K562 (cell line): ENCODE data around the gene SLC4A11. TPM values are rescaled to one million over a fixed set of nuclear protein-coding genes. Genes with fewer than 3 reads are reported as not detected.

Experiments
- C11orf30 ChIP-seq: fragments of 450-650 bp; IDR thresholded peaks from 2 replicates; pipeline ENCODE4 v1.6.1; 2016; ENCODE audit warnings: low read depth, mild to moderate bottlenecking
- DPF2 ChIP-seq: fragments of 450-650 bp; IDR thresholded peaks from 2 replicates; pipeline ENCODE4 v1.6.1; 2016
- EWSR1 ChIP-seq: fragments of 450-650 bp; IDR thresholded peaks from 2 replicates; pipeline ENCODE4 v1.6.1; 2018; ENCODE audit warnings: borderline replicate concordance, mild to moderate bottlenecking, low read depth, moderate library complexity; ENCODE audit not compliant: partially characterized antibody
- GABPB2 ChIP-seq: fragments of 250-450 bp; sonication (Bioruptor Pico); conservative IDR thresholded peaks from 2 replicates; pipeline ENCODE4 v1.5.1; 2021; ENCODE audit warnings: mild to moderate bottlenecking
- HDAC2 ChIP-seq: fragments of 450-650 bp; IDR thresholded peaks from 2 replicates; pipeline ENCODE4 v1.6.1; 2016; ENCODE audit warnings: mild to moderate bottlenecking
- MCM5 ChIP-seq: fragments of 450-650 bp; IDR thresholded peaks from 2 replicates; pipeline ENCODE4 v1.6.1; 2016; ENCODE audit warnings: low read depth
- NCOA2 ChIP-seq, 2 experiments: fragments of 450-650 bp; IDR thresholded peaks; 2 replicates each; pipeline ENCODE4 v1.6.1; 2018; ENCODE audit warnings: mild to moderate bottlenecking in 2 of 2, moderate library complexity in 1 of 2; ENCODE audit not compliant: partially characterized antibody in 2 of 2
- NONO ChIP-seq, 2 experiments: fragments of 200-400 bp in 1 of 2; fragments of 450-650 bp in 1 of 2; formaldehyde crosslinking in 1 of 2; IDR thresholded peaks; 2 replicates each; pipeline ENCODE4 v1.6.1; 2017; ENCODE audit warnings: low read depth in 2 of 2, mild to moderate bottlenecking in 2 of 2, moderate library complexity in 2 of 2, low read length in 1 of 2
- SMAD1 ChIP-seq: fragments of 150-350 bp; IDR thresholded peaks from 2 replicates; pipeline ENCODE4 v1.6.1; 2014; ENCODE audit warnings: low read length, low read depth; ENCODE audit not compliant: partially characterized antibody
- U2AF1 ChIP-seq: fragments of 200-400 bp; formaldehyde crosslinking; optimal IDR thresholded peaks from 2 replicates; pipeline ENCODE3; 2017; ENCODE audit warnings: mild to moderate bottlenecking, low read depth, low read length, moderate library complexity
- ZNF140 ChIP-seq: fragments of 250-450 bp; sonication (Bioruptor Pico); IDR thresholded peaks from 2 replicates; pipeline ENCODE4 v1.8.0; 2021; ENCODE audit warnings: moderate library complexity, mild to moderate bottlenecking, inconsistent platforms
- ZNF146 ChIP-seq: IDR thresholded peaks from one replicate; pipeline ENCODE4 v1.6.1; 2018; ENCODE audit warnings: missing compliant biosample characterization; ENCODE audit not compliant: unreplicated experiment
- ZNF239 ChIP-seq: fragments of 250-450 bp; sonication (Bioruptor Pico); IDR thresholded peaks from 2 replicates; pipeline ENCODE4 v1.4.0; 2020; ENCODE audit warnings: mild to moderate bottlenecking
- polyA plus RNA-seq, 8 experiments: library from polyadenylated mRNA; depleted of rRNA in 4 of 8; stranded (reverse) in 5 of 8; unstranded in 3 of 8; fragments of >200 nt; fragmentation: Nextera tagmentation in 2 of 8; fragmentation: Illumina TruSeq in 1 of 8; extraction: Ambion mirVana in 2 of 8; extraction: Trizol in 1 of 8; gene quantifications; 2 replicates each; pipeline versions ENCODE4 v1.2.1 to v1.2.3, GENCODE V29; 2011 to 2014; ENCODE audit warnings: inconsistent platforms in 1 of 8, missing spikeins in 1 of 8
- total RNA-seq, 7 experiments: library from RNA; depleted of rRNA in 6 of 7; stranded (reverse); fragments of >200 nt in 6 of 7; fragmentation: Illumina TruSeq in 2 of 7; extraction: Trizol in 2 of 7; gene quantifications; 2 replicates each; pipeline versions ENCODE4 v1.2.1 to v1.2.3, GENCODE V29; 2011 to 2021; ENCODE audit warnings: low replicate concordance in 1 of 7
- TF ChIP-seq, protein P1 (sequence below): fragments of 450-650 bp; IDR thresholded peaks from one replicate; pipeline ENCODE4 v1.6.1; 2018; ENCODE audit warnings: mild to moderate bottlenecking, moderate library complexity; ENCODE audit not compliant: partially characterized antibody
- TF ChIP-seq, protein P2 (sequence below): fragments of 450-650 bp; IDR thresholded peaks from 2 replicates; pipeline ENCODE4 v1.6.1; 2017; ENCODE audit warnings: antibody characterized with exemption, mild to moderate bottlenecking
- TF ChIP-seq, protein P3 (sequence below), 2 experiments: fragments of 450-650 bp; IDR thresholded peaks; 2 replicates each; pipeline ENCODE4 v1.6.1; 2018; ENCODE audit warnings: mild to moderate bottlenecking in 2 of 2, low read depth in 1 of 2; ENCODE audit not compliant: partially characterized antibody in 2 of 2
- TF ChIP-seq, protein P4 (sequence below): fragments of 450-650 bp; IDR thresholded peaks from 2 replicates; pipeline ENCODE4 v1.7.0; 2016; ENCODE audit warnings: borderline replicate concordance

The SLC4A11 gene
- total and polyA plus RNA-seq, 9 of the 15 experiments (the other 6 are each of a cell fraction or from before 2014, with no cell fraction given) = 0.10 to 2.0 (median 0.20) TPM

DNA sequence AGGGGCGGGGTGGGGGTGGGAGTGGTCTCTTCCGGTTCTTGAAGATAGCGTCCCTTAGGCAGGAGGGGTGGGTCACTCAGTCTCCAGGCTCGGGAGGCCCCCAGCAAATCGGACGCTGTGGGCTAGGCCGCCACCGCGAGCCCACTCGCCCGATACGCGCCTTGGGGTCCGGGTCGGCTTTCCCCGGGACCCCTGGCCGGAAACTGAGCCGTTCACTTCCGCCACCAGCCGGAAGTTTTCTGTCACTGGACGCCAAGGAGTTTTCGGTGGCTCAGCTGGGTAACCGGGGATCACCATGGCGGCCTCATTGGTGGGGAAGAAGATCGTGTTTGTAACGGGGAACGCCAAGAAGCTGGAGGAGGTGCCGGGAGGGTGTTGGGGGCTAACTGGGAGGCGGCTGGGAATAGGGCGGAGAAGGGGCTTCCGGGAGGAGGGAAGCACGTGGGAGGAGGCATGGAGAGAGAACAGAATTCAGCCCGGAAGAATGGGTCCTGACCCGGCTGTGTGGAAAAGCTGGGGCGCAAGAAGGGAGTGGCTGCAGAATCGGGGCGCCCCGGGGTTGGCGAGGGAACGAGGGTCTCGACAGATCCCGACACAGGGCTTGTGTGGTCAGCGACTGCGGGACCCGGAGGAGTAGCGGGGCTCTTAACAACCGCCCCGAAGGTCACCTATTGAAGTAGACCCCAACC lies 29.6 kb downstream of the SLC4A11 start, which contains the start of gene ITPA (continued):
- TF ChIP-seq, protein P1, sequence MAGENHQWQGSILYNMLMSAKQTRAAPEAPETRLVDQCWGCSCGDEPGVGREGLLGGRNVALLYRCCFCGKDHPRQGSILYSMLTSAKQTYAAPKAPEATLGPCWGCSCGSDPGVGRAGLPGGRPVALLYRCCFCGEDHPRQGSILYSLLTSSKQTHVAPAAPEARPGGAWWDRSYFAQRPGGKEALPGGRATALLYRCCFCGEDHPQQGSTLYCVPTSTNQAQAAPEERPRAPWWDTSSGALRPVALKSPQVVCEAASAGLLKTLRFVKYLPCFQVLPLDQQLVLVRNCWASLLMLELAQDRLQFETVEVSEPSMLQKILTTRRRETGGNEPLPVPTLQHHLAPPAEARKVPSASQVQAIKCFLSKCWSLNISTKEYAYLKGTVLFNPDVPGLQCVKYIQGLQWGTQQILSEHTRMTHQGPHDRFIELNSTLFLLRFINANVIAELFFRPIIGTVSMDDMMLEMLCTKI = no peak
- TF ChIP-seq ZNF140 (CRISPR knock-in tag) (no peak), HDAC2 (peak; percentile 89), NONO (IDR thresholded peaks at IDR 0.05; ENCODE audit: low read depth in 2 of 2, low read length in 1 of 2) (no peak), MCM5 (no peak), U2AF1 (no peak), SMAD1 (no peak), EWSR1 (no peak), C11orf30 (peak; percentile 69), ZNF239 (CRISPR knock-in tag) (no peak), GABPB2 (CRISPR knock-in tag) (no peak), NCOA2 (IDR thresholded peaks at IDR 0.05; ENCODE audit: partially characterized antibody in 2 of 2) (no peak), DPF2 (no peak), ZNF146 (CRISPR knock-in tag) (no peak)
- TF ChIP-seq, protein P2, sequence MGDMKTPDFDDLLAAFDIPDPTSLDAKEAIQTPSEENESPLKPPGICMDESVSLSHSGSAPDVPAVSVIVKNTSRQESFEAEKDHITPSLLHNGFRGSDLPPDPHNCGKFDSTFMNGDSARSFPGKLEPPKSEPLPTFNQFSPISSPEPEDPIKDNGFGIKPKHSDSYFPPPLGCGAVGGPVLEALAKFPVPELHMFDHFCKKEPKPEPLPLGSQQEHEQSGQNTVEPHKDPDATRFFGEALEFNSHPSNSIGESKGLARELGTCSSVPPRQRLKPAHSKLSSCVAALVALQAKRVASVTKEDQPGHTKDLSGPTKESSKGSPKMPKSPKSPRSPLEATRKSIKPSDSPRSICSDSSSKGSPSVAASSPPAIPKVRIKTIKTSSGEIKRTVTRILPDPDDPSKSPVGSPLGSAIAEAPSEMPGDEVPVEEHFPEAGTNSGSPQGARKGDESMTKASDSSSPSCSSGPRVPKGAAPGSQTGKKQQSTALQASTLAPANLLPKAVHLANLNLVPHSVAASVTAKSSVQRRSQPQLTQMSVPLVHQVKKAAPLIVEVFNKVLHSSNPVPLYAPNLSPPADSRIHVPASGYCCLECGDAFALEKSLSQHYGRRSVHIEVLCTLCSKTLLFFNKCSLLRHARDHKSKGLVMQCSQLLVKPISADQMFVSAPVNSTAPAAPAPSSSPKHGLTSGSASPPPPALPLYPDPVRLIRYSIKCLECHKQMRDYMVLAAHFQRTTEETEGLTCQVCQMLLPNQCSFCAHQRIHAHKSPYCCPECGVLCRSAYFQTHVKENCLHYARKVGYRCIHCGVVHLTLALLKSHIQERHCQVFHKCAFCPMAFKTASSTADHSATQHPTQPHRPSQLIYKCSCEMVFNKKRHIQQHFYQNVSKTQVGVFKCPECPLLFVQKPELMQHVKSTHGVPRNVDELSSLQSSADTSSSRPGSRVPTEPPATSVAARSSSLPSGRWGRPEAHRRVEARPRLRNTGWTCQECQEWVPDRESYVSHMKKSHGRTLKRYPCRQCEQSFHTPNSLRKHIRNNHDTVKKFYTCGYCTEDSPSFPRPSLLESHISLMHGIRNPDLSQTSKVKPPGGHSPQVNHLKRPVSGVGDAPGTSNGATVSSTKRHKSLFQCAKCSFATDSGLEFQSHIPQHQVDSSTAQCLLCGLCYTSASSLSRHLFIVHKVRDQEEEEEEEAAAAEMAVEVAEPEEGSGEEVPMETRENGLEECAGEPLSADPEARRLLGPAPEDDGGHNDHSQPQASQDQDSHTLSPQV = no peak
- TF ChIP-seq, protein P3, sequence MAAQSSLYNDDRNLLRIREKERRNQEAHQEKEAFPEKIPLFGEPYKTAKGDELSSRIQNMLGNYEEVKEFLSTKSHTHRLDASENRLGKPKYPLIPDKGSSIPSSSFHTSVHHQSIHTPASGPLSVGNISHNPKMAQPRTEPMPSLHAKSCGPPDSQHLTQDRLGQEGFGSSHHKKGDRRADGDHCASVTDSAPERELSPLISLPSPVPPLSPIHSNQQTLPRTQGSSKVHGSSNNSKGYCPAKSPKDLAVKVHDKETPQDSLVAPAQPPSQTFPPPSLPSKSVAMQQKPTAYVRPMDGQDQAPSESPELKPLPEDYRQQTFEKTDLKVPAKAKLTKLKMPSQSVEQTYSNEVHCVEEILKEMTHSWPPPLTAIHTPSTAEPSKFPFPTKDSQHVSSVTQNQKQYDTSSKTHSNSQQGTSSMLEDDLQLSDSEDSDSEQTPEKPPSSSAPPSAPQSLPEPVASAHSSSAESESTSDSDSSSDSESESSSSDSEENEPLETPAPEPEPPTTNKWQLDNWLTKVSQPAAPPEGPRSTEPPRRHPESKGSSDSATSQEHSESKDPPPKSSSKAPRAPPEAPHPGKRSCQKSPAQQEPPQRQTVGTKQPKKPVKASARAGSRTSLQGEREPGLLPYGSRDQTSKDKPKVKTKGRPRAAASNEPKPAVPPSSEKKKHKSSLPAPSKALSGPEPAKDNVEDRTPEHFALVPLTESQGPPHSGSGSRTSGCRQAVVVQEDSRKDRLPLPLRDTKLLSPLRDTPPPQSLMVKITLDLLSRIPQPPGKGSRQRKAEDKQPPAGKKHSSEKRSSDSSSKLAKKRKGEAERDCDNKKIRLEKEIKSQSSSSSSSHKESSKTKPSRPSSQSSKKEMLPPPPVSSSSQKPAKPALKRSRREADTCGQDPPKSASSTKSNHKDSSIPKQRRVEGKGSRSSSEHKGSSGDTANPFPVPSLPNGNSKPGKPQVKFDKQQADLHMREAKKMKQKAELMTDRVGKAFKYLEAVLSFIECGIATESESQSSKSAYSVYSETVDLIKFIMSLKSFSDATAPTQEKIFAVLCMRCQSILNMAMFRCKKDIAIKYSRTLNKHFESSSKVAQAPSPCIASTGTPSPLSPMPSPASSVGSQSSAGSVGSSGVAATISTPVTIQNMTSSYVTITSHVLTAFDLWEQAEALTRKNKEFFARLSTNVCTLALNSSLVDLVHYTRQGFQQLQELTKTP (IDR thresholded peaks at IDR 0.05; ENCODE audit: low read depth in 1 of 2, partially characterized antibody in 2 of 2) = no peak
- TF ChIP-seq, protein P4, sequence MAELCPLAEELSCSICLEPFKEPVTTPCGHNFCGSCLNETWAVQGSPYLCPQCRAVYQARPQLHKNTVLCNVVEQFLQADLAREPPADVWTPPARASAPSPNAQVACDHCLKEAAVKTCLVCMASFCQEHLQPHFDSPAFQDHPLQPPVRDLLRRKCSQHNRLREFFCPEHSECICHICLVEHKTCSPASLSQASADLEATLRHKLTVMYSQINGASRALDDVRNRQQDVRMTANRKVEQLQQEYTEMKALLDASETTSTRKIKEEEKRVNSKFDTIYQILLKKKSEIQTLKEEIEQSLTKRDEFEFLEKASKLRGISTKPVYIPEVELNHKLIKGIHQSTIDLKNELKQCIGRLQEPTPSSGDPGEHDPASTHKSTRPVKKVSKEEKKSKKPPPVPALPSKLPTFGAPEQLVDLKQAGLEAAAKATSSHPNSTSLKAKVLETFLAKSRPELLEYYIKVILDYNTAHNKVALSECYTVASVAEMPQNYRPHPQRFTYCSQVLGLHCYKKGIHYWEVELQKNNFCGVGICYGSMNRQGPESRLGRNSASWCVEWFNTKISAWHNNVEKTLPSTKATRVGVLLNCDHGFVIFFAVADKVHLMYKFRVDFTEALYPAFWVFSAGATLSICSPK = no peak
